ENCODE measurements around the gene FNDC11. TPM values are rescaled to one million over a fixed set of nuclear protein-coding genes. Genes with fewer than 3 reads are reported as not detected.

Gene FNDC11
- total RNA-seq, 6 experiments from 2014 or later = not detected

GRCh38 chr20:63534831-63535651 is 18.9 kb upstream of the FNDC11 start:
- H3K36me3 ChIP-seq = no peaks in the 10 kb centered on the region
- 23% methylated on average over 10 of the region's 49 CpGs for WGBS (ENCODE audit: insufficient coverage, low coverage, low lambda C conversion rate, missing lambda C conversion rate)
- H3K4me3 ChIP-seq = peak overlapping the region in 2 of 3 donors; percentile 16 to 32
- H3K27ac ChIP-seq = peak overlapping the region in 2 of 3 donors; percentile 21 to 27
- intact Hi-C loops (cut with DNase I) = loop anchor here in 1 of 2 donors (10.0 kb wide), 1 partner anchor 440 kb away; the partner anchor contains the start of gene SAMD10
- no peak for TF ChIP-seq CTCF (IDR thresholded peaks at IDR 0.05)
- peak; percentile 39 for TF ChIP-seq POLR2A (IDR thresholded peaks at IDR 0.05)
- DNase-seq (peak; percentile 73 to 92 (median 89)), ATAC-seq (peak; percentile 46 to 62 (median 56))
- H3K4me1 ChIP-seq = peaks cover 0 to 16% (median 7%) of the 10 kb centered on the region in 4 donors
- no peaks in the 10 kb centered on the region for H3K27me3 ChIP-seq
- no peaks in the 10 kb centered on the region for H3K9me3 ChIP-seq

DNA sequence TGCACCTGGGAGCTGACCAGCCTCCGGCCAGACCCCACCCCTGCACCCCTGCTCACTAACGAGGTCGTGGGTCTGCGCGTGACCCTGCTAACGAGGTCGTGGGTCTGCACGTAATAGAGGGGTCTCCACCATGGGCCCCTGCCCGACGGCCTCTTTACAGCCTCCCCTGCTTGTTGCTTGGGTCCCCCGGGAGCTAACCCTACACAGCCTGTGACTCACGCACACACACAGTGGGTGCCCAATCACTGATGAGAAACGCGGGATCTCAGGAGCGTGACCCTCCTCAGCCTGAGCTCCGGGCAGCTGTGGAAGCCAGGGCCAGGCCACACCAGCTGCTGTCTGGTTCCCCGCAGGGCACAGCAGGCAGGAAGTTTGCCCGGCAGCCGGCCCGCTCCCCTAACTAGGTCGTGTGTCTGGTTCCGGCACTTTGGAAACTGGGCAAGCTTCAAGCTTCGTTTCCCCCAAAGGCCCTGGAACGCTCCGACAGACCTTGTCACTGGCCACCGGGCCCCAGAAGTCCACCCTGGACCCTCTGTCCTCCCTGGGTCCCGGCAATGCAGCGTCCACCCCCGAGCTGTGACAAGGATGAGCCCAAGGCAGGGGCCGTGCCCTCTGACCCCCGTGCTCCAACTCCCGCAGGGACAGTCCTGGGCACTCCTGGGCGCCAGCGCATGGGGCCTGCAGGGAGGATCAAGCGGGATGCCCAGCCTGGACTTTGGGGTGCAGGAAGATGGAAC is 17.6 kb upstream of the FNDC11 start:
- Histone ChIP-seq H3K27ac (peak overlapping the region in 1 of 3 donors; percentile 75), H3K4me3 (peak overlapping the region in 1 of 3 donors; percentile 32)
- 44% methylated on average over 11 of the region's 35 CpGs for WGBS (ENCODE audit: insufficient coverage, low coverage, low lambda C conversion rate, missing lambda C conversion rate)

GRCh38 chr20:63536997-63537524 is 16.9 kb upstream of the FNDC11 start, which contains the start of gene PTK6:
PTK6 (minus strand) TSS chr20:63537376; CDS start chr20:63537314, 62 bp downstream.
- Histone ChIP-seq H3K27ac (peak within 1 kb of the TSS; percentile 72 to 88 (median 75)), H3K4me3 (peak within 1 kb of the TSS; percentile 32 to 46 (median 33)), H3K4me1 (peaks cover 0 to 16% (median 7%) of the 10 kb centered on the region in 4 donors), H3K9me3 (no peaks in the 10 kb centered on the region), H3K27me3 (no peaks in the 10 kb centered on the region), H3K36me3 (no peaks in the 10 kb centered on the region)
- ATAC-seq (peak; percentile 0 to 15 (median 6)), DNase-seq (peak in 2 of 3 donors; percentile 74 to 80)
- intact Hi-C loops (cut with DNase I) = loop anchor here in 1 of 2 donors (10.0 kb wide), 1 partner anchor 438 kb away; the partner anchor contains the start of gene SAMD10
- no CpG with 5 or more reads among the region's 29 CpGs for WGBS (ENCODE audit: insufficient coverage, low coverage, low lambda C conversion rate, missing lambda C conversion rate)
- no peak for TF ChIP-seq CTCF (IDR thresholded peaks at IDR 0.05)
- TF ChIP-seq POLR2A (IDR thresholded peaks at IDR 0.05) = no peak

More for the DNA sequence above, 17.6 kb upstream of the FNDC11 start:
- DNase-seq = peak in 1 of 3 donors; percentile 57
- no peaks in the 10 kb centered on the region for H3K27me3 ChIP-seq
- intact Hi-C loops (cut with DNase I) = loop anchor here in 1 of 2 donors (10.0 kb wide), 1 partner anchor 438 kb away; the partner anchor contains the start of gene SAMD10
- H3K36me3 ChIP-seq = no peaks in the 10 kb centered on the region
- H3K9me3 ChIP-seq = no peaks in the 10 kb centered on the region
- peaks cover 0 to 16% (median 7%) of the 10 kb centered on the region in 4 donors for H3K4me1 ChIP-seq
- no peak for ATAC-seq
- TF ChIP-seq POLR2A (IDR thresholded peaks at IDR 0.05) (no peak), CTCF (IDR thresholded peaks at IDR 0.05) (no peak)

DNA sequence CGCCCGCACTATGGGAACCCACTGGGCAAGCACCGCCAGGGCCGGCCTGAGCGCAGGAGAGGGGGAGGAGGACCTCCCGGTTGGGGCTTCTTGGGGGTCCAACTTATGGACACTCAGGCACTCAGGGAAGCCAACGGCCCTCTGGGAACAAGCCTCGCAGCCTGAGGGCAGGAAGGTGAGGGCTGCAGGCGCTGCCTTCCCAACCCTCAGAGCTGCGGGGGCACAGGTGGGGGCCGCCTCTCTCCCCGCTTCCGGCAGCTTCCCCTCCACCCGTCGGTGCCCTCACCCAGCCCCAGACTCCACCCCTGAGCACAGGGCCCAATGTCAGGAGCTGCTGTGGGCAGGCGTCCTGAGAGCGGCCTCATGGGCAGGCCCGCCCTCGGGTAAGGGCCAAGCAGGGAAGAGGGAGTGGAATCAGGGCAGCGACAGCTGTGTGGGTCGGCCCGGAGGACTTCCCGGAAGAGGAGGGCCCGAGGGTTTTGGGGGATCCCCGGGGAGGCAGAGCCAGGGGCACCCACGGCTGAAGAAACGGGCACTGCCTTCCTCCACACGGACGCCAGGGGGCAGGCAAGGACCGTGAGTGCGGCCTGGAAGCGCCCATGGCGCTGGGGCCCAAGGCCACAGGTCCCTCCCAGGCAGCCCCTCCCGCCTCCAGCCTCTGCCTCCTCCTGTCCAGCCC is 16.3 kb upstream of the FNDC11 start:
- 13% methylated on average over 9 of the region's 34 CpGs for WGBS (ENCODE audit: insufficient coverage, low coverage, low lambda C conversion rate, missing lambda C conversion rate)
- Histone ChIP-seq H3K9me3 (no peaks in the 10 kb centered on the region), H3K27me3 (no peaks in the 10 kb centered on the region), H3K36me3 (no peaks in the 10 kb centered on the region), H3K4me1 (peaks cover 0 to 16% (median 7%) of the 10 kb centered on the region in 4 donors), H3K4me3 (peak overlapping the region; percentile 32 to 46 (median 33)), H3K27ac (peak overlapping the region; percentile 72 to 88 (median 75))
- TF ChIP-seq CTCF (IDR thresholded peaks at IDR 0.05) (peak; percentile 97 to 99 (median 98)), POLR2A (IDR thresholded peaks at IDR 0.05) (peak; percentile 88)
- DNase-seq (peak; percentile 96 to 98 (median 98)), ATAC-seq (peak; percentile 85 to 89 (median 87))
- intact Hi-C loops (cut with DNase I) = loop anchor here in 1 of 2 donors (10.0 kb wide), 1 partner anchor 437 kb away; the partner anchor contains the start of gene SAMD10
